ENCODE measurements around the gene SLC25A30. TPM values are rescaled to one million over a fixed set of nuclear protein-coding genes. Genes with fewer than 3 reads are reported as not detected.
"Not testable (repeated sequence)": the region's sequence is repeated elsewhere in the genome, so short reads cannot be mapped to it uniquely, and the experiment has no call there.

The SLC25A30 gene
- total RNA-seq, 1 donor from 2014 or later: 31.4 TPM

- no peak for TF ChIP-seq CTCF (IDR thresholded peaks at IDR 0.05)
- Histone ChIP-seq H3K36me3 (peaks cover 7% of the 10 kb centered on the region), H3K27me3 (no peaks in the 10 kb centered on the region), H3K4me3 (no peak overlapping the region), H3K9me3 (no peaks in the 10 kb centered on the region), H3K4me1 (no peaks in the 10 kb centered on the region), H3K27ac (no peak overlapping the region)
- ATAC-seq (no peak), DNase-seq (no peak)
- intact Hi-C loops (cut with DNase I): no loop called here
These were observed 32.1 kb downstream of the SLC25A30 start for GRCh38 chr13:45385907-45386553.

- intact Hi-C loops (cut with DNase I): no loop called here
- H3K9me3 ChIP-seq: no peaks in the 10 kb centered on the region
- no peak for TF ChIP-seq CTCF (IDR thresholded peaks at IDR 0.05)
- H3K4me1 ChIP-seq: no peaks in the 10 kb centered on the region
- H3K36me3 ChIP-seq: peaks cover 7% of the 10 kb centered on the region
- ATAC-seq: no peak
- H3K27me3 ChIP-seq: no peaks in the 10 kb centered on the region
- no peak overlapping the region for H3K27ac ChIP-seq
- H3K4me3 ChIP-seq: no peak overlapping the region
- DNase-seq: no peak
These were observed 32.9 kb downstream of the SLC25A30 start for GRCh38 chr13:45385320-45385719.

GRCh38 chr13:45384474-45385174, 33.5 kb downstream of the SLC25A30 start:
- Histone ChIP-seq H3K4me1 (no peaks in the 10 kb centered on the region), H3K4me3 (no peak overlapping the region), H3K27ac (no peak overlapping the region), H3K27me3 (no peaks in the 10 kb centered on the region), H3K36me3 (peaks cover 7% of the 10 kb centered on the region), H3K9me3 (no peaks in the 10 kb centered on the region)
- no peak for TF ChIP-seq CTCF (IDR thresholded peaks at IDR 0.05)
- intact Hi-C loops (cut with DNase I): no loop called here
- ATAC-seq (no peak), DNase-seq (no peak)

GRCh38 chr13:45382739-45383138, 35.4 kb downstream of the SLC25A30 start:
- H3K36me3 ChIP-seq; ATAC-seq; H3K27me3 ChIP-seq; H3K27ac ChIP-seq; H3K4me3 ChIP-seq; DNase-seq; intact Hi-C loops (cut with DNase I); H3K4me1 ChIP-seq; H3K9me3 ChIP-seq: not testable (repeated sequence)

- Histone ChIP-seq H3K36me3 (peaks cover 7% of the 10 kb centered on the region), H3K9me3 (no peaks in the 10 kb centered on the region), H3K27ac (no peak overlapping the region), H3K27me3 (no peaks in the 10 kb centered on the region), H3K4me1 (no peaks in the 10 kb centered on the region), H3K4me3 (no peak overlapping the region)
- no peak for ATAC-seq
- no peak for DNase-seq
- TF ChIP-seq CTCF (IDR thresholded peaks at IDR 0.05): no peak
- intact Hi-C loops (cut with DNase I): no loop called here
These were observed 37.0 kb downstream of the SLC25A30 start for GRCh38 chr13:45381196-45381595.

GRCh38 chr13:45380708-45381107, 37.5 kb downstream of the SLC25A30 start:
- H3K36me3 ChIP-seq; H3K27ac ChIP-seq; intact Hi-C loops (cut with DNase I); DNase-seq; H3K9me3 ChIP-seq; H3K27me3 ChIP-seq; ATAC-seq; H3K4me3 ChIP-seq; H3K4me1 ChIP-seq: not testable (repeated sequence)

GRCh38 chr13:45379516-45379915, 38.7 kb downstream of the SLC25A30 start:
- intact Hi-C loops (cut with DNase I); DNase-seq; H3K27ac ChIP-seq; H3K27me3 ChIP-seq; H3K36me3 ChIP-seq; H3K9me3 ChIP-seq; ATAC-seq; H3K4me3 ChIP-seq; H3K4me1 ChIP-seq: not testable (repeated sequence)

GRCh38 chr13:45378786-45379185, 39.4 kb downstream of the SLC25A30 start:
- DNase-seq; ATAC-seq; H3K4me1 ChIP-seq; H3K4me3 ChIP-seq; H3K27ac ChIP-seq; H3K9me3 ChIP-seq; intact Hi-C loops (cut with DNase I); H3K36me3 ChIP-seq; H3K27me3 ChIP-seq: not testable (repeated sequence)

- H3K4me3 ChIP-seq; DNase-seq; H3K9me3 ChIP-seq; H3K27ac ChIP-seq; ATAC-seq; intact Hi-C loops (cut with DNase I); H3K4me1 ChIP-seq; H3K27me3 ChIP-seq; H3K36me3 ChIP-seq: not testable (repeated sequence)
These were observed 40.9 kb downstream of the SLC25A30 start for GRCh38 chr13:45377314-45377713.

GRCh38 chr13:45376651-45377050, 41.5 kb downstream of the SLC25A30 start:
- H3K27me3 ChIP-seq; H3K27ac ChIP-seq; H3K36me3 ChIP-seq; intact Hi-C loops (cut with DNase I); H3K9me3 ChIP-seq; H3K4me3 ChIP-seq; H3K4me1 ChIP-seq; ATAC-seq; DNase-seq: not testable (repeated sequence)

Data from upper lobe of right lung (tissue), 1 donor.